Colonic mucosa (tissue), 4 donors: ENCODE results near the gene LSM12. TPM values are rescaled to one million over a fixed set of nuclear protein-coding genes. Genes with fewer than 3 reads are reported as not detected.

Source experiments
- DNase-seq: peaks from one replicate; pipeline ENCODE4 v3.0.0-alpha.2; 2020
- H3K27ac ChIP-seq: fragments of 200-600 bp; one replicate; pipeline ENCODE4 v1.8.0; 2021
- H3K27me3 ChIP-seq: fragments of 200-600 bp; one replicate; pipeline ENCODE4 v1.8.0; 2021
- H3K36me3 ChIP-seq: fragments of 200-600 bp; one replicate; pipeline ENCODE4 v1.8.0; 2021
- H3K4me1 ChIP-seq: fragments of 200-600 bp; one replicate; pipeline ENCODE4 v1.8.0; 2021; ENCODE audit warnings: mild to moderate bottlenecking
- H3K4me3 ChIP-seq: fragments of 200-600 bp; one replicate; pipeline ENCODE4 v1.8.0; 2021
- H3K9ac ChIP-seq, 2 donors: one replicate each; pipeline ENCODE4 v1.7.0; 2013; ENCODE audit warnings: control low read depth in 2 of 2, low read depth in 2 of 2, low read length in 2 of 2
- H3K9me3 ChIP-seq: fragments of 200-600 bp; one replicate; pipeline ENCODE4 v1.8.0; 2021
- CTCF ChIP-seq: fragments of 200-600 bp; IDR thresholded peaks from one replicate; pipeline ENCODE4 v1.8.0; 2022; ENCODE audit warnings: antibody characterized with exemption, mild to moderate bottlenecking
- intact Hi-C: fragments of 100-400 bp; cut with DNase I; formaldehyde crosslinking; loops from one replicate; pipeline ENCODE4 v1.14.1; 2022
- total RNA-seq, 2 donors: library from RNA; stranded (reverse); fragmentation: NEBNext Ultra II Directional in 1 of 2; extraction: Animal tissue kit (Norgen Biotek cat#: 25700) in 1 of 2; gene quantifications; one replicate each; pipeline ENCODE4 v1.2.1, GENCODE V29; 2021
- donor health status: healthy.
- donor health status: DM: no; HTN: no; CAD: no.
- donor health status: DM: no; HTN: no; CAD: no.

The LSM12 gene
- total RNA-seq, 2 donors from 2014 or later, result 60.9 to 74.3 TPM

GRCh38 chr17:44097110-44097958 is 30.9 kb upstream of the LSM12 start:
- H3K4me1 ChIP-seq, result peaks cover 10% of the 10 kb centered on the region

GRCh38 chr17:44095647-44096496 is 29.4 kb upstream of the LSM12 start:
- Histone ChIP-seq H3K27ac (peak overlapping the region; percentile 84), H3K4me3 (no peak overlapping the region), H3K27me3 (no peaks in the 10 kb centered on the region), H3K4me1 (peaks cover 10% of the 10 kb centered on the region), H3K9me3 (no peaks in the 10 kb centered on the region), H3K9ac (peak overlapping the region; percentile 16 to 71), H3K36me3 (no peaks in the 10 kb centered on the region)
- TF ChIP-seq CTCF, result no peak
- DNase-seq, result peak; percentile 81
- intact Hi-C loops, result no loop called here

More at GRCh38 chr17:44097110-44097958, 30.9 kb upstream of the LSM12 start:
- Histone ChIP-seq H3K9ac (peak overlapping the region in 1 of 2 donors; percentile 12), H3K9me3 (no peaks in the 10 kb centered on the region), H3K27me3 (no peaks in the 10 kb centered on the region), H3K36me3 (no peaks in the 10 kb centered on the region), H3K27ac (peak overlapping the region; percentile 84), H3K4me3 (no peak overlapping the region)
- intact Hi-C loops, result no loop called here
- no peak for TF ChIP-seq CTCF
- DNase-seq, result no peak

- Histone ChIP-seq H3K4me3 (no peak overlapping the region), H3K27ac (peak overlapping the region; percentile 84), H3K4me1 (peaks cover 10% of the 10 kb centered on the region), H3K9me3 (no peaks in the 10 kb centered on the region), H3K36me3 (no peaks in the 10 kb centered on the region), H3K9ac (no peak overlapping the region), H3K27me3 (no peaks in the 10 kb centered on the region)
- no peak for TF ChIP-seq CTCF
- intact Hi-C loops, result no loop called here
- DNase-seq, result no peak
These were observed 28.8 kb upstream of the LSM12 start for GRCh38 chr17:44095388-44095646.

- no peak overlapping the region for H3K4me3 ChIP-seq
- no peak for TF ChIP-seq CTCF
These were observed 28.4 kb upstream of the LSM12 start for GRCh38 chr17:44094701-44095387.

GRCh38 chr17:44093231-44093900 is 26.9 kb upstream of the LSM12 start:
- Histone ChIP-seq H3K36me3 (no peaks in the 10 kb centered on the region), H3K27ac (no peak overlapping the region), H3K4me1 (peaks cover 10% of the 10 kb centered on the region), H3K4me3 (no peak overlapping the region), H3K9ac (no peak overlapping the region), H3K9me3 (no peaks in the 10 kb centered on the region), H3K27me3 (no peaks in the 10 kb centered on the region)
- intact Hi-C loops, result no loop called here
- no peak for TF ChIP-seq CTCF
- DNase-seq, result no peak

More at GRCh38 chr17:44094701-44095387, 28.4 kb upstream of the LSM12 start:
- H3K9me3 ChIP-seq, result no peaks in the 10 kb centered on the region
- peak overlapping the region; percentile 84 for H3K27ac ChIP-seq
- intact Hi-C loops, result no loop called here
- no peak for DNase-seq
- no peaks in the 10 kb centered on the region for H3K27me3 ChIP-seq
- H3K9ac ChIP-seq, result no peak overlapping the region
- H3K36me3 ChIP-seq, result no peaks in the 10 kb centered on the region
- peaks cover 10% of the 10 kb centered on the region for H3K4me1 ChIP-seq
